GM10266 (cell line): Measurements from ENCODE around the gene REXO2.
A peak's percentile ranks its signal among the peaks of the same experiment; 100 is the strongest.

Experiments used
- DNase-seq: peaks from one replicate; pipeline ENCODE4 v3.0.0; 2012; ENCODE audit errors: extremely low spot score
- TF ChIP-seq, protein P1 (sequence below): IDR thresholded peaks from 2 replicates; pipeline ENCODE4 v1.5.1; 2012; ENCODE audit warnings: mild to moderate bottlenecking, low read depth; ENCODE audit not compliant: control insufficient read depth, insufficient read depth; ENCODE audit errors: missing control alignments

REXO2 gene

DNA sequence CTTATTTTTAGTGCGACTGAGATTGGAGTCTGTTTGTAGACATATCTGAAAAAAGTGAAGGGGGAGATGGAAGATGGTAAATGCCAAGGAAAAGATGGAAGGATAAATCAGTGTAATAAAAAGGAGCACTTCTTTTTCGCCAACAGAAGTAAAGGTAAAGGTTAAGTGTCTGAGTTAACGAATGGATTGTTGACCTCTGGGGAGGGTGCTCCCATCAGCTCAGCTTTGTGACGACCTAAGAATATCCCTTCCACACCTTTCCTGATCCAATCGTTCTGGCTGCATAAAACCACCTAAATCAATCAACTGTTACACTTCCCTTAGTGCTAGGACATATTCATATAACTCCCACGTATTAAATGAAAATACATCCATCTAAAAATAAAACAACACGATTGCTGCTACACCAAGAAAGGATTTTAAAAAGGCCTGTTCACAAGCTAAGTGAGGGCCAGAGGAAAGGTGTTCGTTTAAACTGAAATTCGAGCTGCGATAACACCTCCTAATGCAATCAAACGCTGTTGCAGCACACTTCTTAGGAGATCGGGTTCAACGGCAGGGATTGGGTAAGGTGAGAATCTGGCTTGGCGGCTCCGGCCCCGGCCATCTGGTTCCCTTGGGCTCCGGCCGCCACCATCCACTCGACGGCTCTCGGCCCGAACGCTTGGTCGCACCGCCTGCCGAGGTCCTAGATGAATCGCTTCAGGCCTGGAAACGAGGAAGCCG, 39.6 kb upstream of the REXO2 start:
- TF ChIP-seq, protein P1, sequence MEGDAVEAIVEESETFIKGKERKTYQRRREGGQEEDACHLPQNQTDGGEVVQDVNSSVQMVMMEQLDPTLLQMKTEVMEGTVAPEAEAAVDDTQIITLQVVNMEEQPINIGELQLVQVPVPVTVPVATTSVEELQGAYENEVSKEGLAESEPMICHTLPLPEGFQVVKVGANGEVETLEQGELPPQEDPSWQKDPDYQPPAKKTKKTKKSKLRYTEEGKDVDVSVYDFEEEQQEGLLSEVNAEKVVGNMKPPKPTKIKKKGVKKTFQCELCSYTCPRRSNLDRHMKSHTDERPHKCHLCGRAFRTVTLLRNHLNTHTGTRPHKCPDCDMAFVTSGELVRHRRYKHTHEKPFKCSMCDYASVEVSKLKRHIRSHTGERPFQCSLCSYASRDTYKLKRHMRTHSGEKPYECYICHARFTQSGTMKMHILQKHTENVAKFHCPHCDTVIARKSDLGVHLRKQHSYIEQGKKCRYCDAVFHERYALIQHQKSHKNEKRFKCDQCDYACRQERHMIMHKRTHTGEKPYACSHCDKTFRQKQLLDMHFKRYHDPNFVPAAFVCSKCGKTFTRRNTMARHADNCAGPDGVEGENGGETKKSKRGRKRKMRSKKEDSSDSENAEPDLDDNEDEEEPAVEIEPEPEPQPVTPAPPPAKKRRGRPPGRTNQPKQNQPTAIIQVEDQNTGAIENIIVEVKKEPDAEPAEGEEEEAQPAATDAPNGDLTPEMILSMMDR = no peak
- peak; percentile 12 for DNase-seq

DNA sequence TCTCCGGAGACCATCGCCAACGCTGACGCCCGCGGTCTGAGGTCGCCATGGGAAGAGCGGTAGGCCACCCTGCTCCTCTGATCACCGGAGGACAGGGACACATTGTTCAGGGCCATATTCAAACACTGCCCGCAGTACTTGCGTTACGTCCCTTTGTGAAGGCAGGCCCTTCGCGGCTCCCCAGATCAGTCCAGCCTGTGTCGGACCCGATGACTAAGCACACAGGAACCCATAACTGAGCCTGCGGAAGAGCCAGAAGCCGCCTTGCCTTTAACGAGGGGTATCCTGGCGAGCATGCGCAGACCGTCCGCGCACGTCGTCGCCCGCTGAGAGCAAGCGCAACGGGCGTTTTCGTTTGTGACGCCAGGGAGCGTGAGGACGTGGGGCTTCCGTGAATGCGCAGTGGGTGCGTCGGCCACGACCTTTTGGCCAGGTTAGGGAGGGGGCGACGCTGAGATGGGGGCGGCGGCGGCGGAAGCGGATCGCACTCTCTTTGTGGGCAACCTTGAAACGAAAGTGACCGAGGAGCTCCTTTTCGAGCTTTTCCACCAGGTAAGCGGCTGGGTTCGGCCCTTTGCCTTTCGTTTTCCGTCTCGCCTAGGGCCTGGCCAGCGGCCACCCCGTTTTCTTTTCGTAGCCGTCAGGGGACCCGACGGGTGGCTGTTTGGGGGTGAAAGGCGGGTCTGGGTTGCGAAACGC, 38.9 kb upstream of the REXO2 start, which contains the start of the genes C11orf71 and RBM7:
TSS of gene C11orf71 (minus strand) at position 296 of the 699 bp plus-strand sequence. CDS start at position 116, 180 bp downstream.
TSS of gene RBM7 (plus strand) at position 451 of the 699 bp plus-strand sequence. CDS start at position 457, 6 bp downstream.
- DNase-seq = peak; percentile 86
- TF ChIP-seq, protein P1 = no peak

DNA sequence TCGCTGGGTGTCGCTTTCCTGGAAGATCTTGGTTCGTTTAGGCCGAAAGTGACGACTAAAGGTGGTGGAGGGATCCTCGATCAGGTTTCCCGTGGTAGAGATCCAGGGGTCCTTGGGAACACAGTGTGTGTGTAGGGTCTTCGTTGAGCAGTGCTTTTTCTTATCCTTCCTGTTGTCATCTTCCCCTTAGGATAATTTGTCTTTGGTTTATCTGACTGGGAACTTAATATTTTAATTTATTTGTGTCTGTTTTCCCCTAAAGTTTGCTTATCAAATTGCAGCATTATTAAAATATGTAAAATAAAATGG, 38.4 kb upstream of the REXO2 start:
- no peak for DNase-seq

DNA sequence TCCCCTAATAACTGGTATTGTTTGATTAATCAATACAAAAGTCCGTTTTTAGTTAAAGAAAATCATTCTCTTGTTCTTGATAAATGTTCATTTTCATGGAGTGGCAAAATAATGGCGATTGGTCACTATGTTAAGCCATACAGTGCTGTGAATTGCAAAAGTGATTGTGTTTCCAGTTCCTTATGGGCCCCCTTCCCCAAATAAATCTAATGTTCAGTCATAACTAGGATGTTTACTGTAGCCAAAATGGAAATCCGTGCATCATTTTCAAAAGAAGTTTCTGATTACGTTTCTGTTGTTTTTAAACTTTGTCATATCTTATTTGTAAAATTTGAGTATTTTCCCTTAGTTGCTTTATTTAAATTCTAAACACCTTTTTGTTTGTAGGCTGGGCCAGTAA, 38.0 kb upstream of the REXO2 start:
- no peak for DNase-seq
- TF ChIP-seq, protein P1 = no peak

More for the DNA sequence above, 38.4 kb upstream of the REXO2 start:
- TF ChIP-seq, protein P1 = peak; percentile 30

DNA sequence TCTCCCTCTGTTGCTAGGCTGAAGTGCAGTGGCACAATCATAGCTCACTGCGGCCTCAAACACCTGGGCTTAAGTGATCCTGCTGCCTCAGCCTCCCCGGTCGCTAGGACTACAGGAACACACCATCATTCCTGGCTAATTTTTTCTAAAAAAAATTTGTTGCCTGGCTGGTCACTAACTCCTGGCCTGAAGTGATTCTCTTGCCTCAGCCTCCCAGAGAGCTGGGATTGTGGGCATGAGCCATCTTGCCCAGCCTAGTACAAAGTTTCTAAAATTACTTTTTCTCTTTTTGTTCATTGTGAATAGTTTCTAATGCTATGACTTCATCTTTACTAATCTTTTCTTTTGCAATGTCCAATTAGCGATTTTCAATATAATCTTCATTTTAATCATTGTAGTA, 26.3 kb upstream of the REXO2 start:
- TF ChIP-seq, protein P1 = no peak
- DNase-seq = no peak

DNA sequence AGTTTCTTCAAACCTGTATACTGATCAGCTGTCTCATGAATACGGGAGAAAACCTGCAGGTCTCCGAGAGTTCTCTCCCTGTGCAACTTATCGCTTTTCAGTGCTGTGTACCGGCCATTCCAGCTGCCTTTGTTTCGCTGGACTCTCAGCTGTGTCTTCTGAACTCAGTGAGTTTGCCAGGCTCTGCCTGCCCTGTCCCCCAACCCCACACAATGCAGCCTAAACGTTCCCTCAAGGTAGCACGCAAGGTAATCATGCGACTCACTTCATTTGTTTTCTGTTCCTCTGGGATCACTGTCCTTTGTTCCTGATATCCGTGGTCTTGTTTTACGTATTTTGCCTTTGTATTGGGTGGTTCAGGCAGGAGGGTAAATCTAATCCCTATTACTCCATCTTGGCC, 25.3 kb upstream of the REXO2 start:
- TF ChIP-seq, protein P1 = no peak
- DNase-seq = no peak

DNA sequence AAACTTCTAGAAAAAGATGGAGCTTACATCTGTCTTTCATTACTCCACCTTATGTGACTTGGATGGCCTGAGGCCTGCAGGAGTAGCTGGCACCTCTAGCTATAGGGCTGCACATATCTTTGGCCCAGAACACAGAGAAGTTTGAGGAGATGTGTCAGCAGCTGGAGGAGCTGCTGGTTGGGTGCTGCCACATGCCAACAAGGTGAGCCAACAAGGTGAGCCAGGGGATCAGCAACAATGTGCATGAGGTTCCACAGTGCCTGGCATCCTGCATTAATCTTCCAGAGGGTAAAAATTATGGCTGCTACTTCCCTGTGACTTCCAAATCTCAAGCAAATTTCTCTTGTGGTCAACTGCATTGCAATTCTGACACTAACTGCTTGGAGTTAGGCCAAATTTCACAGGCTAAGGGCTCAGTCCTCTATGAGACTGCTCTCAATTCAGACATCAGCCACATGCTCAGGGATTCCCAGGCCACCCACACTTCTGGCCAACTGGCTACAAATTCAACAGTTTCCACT, 22.8 kb upstream of the REXO2 start:
- TF ChIP-seq, protein P1 = no peak
- no peak for DNase-seq
